Measurements from ENCODE around the gene RALGAPA2.

The RALGAPA2 gene

DNA sequence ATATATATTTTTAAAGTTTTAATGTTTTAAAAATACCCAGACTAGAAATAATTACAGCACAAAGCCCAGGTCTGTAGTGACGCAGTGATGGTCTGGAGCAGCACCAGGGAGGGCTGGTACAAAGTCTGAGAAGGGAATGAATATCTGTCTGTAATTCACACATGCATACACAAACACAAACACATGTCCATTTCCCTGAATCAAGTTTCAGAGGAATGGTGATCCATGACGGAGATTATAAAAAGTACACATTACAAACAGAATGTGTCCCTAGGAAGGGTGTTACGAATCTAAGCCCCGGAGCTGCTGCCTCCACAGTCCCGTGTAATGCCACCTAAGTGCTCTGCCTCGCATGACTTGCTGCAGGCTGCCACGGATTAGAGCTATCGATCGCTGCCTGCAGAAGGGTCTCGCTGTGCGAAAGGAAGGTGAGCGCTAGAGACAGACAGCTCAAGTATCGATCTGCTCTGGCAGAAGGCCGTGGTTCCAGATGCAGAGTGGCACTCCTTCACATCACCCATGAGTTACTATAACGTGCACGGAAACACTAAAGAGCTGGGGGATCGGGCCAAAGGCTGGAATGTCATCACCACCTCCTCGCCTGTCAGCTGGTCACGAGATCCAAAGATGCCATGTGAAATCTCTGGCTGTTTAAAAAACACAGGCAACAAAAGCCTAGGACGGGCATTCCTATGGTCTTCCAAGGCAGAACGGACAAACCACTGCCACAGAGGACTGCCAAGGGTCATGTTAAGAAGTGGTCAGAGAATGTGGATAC is 257.4 kb downstream of the RALGAPA2 start:
- no peak for DNase-seq

DNA sequence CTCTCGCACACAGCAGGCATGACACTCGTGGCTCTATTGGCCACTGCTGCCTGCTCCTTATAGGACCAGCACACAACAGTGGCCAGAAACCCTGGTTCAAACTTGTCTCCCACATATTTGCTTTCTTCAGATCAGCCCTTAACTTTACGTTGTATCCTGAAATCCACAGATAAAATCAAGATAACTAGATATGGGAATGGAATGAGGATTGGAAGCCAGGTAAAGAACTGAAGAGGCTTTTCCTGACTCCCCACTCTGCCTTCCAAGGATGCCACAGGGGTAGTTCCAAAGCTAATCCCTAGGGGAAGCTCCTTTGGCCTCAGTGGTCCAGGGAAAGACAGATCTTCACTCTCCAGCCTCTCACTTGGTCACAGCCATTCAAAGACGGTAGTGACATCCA is 258.1 kb downstream of the RALGAPA2 start:
- no peak for DNase-seq

DNA sequence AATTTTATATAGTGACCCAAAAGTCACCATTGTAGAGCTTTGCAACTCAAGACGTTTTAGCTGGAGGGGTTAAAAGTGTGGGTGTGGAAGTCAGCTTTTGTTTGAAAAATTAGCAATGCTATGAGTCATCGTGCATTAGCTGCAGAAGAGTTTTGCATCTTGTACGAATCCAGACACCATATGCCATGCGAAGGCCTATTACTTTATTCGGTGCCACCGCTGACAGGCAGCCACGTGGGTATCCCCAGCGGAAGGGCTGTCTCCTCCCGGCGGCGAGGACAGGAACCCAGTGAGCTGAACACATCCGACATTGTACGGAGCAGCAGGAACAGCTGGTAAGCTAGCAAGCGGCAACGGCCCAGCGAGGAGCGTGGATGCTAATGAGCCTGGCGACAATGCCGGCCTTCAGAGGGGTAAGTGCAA is 260.2 kb downstream of the RALGAPA2 start:
- peak; percentile 63 for DNase-seq

DNA sequence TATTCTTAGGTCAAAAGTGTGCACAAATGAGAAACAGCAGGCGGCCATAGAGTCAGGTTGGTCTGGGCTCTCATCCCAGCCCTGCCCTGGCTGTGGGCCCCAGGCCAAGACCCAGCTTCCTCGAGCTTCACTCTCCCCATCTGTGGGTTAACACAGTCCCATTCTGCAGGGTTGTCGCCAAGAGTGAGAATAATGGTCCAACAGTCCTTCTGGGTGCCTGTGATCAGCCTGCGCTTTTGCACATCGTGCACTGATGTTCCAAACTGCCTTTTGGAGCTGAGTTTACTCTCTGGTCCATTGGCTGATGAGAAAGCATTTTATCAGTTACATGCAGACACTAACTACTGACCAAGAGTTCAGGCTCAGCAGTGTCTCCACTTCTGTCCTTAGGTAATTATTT is 261.9 kb downstream of the RALGAPA2 start:
- DNase-seq, result peak; percentile 8

DNA sequence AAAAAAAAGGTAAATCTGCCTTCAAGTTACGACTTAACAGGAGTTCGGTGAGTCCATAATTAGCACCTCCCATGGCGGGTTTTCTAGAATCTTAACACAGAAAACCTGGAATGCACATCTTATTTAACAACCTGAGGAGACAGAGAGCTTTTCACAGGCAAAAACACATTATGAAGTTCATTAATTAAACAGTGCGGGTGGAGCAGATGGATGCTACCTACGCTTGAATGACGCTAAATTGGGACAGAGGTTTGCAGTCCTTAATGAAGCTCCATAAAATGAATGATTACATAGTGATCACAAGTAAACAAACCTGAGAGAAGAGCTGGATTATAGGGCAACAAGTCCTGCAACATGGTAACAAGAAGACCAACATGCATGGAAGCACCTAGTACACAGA is 263.6 kb downstream of the RALGAPA2 start:
- DNase-seq, result no peak

DNA sequence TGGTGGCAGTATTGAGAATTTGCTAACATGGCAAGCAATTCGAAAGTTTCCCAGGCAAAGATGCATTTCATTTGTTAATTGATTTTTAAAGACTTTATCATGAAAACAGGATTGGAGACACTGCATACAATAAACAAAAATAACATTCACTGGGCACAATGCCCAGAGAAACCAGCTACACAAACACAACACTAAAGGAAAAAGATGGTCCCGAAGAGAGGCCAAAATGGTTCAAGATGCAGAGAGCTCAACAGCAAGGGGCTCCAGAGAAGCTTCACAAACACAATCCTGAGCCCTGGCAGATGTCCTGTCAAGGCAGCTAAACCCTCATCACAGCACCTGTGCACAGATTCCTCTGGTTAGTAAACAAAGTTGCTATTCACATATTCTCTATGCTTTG is 265.2 kb downstream of the RALGAPA2 start:
- no peak for DNase-seq

DNA sequence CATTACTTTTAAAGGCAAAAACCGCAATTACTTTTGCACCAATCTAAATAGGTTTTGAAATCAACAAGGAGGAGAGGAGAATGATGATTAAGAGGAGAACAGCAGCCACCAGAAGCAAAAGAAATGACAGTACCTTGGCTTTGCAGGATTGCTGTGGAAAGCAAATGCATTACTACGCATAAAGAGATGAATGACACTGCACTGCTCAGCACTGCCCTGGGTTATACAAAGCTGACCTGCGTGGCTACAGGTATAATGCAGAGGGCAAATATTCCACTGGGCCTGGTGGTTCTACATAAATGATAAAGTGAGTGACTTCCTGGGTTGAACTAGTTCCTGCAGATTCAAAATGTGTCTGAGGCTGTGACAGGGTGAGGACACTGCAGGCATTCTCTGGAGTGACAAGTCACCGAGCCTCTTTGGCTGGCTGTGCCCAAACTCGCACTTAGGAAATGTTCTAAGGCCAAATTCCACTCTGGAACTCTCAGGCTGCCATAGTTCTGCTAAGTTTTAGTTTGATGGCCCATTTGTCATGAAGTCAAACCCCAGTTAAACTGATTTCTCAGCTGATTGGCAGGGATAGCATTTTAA is 265.9 kb downstream of the RALGAPA2 start:
- no peak for DNase-seq

DNA sequence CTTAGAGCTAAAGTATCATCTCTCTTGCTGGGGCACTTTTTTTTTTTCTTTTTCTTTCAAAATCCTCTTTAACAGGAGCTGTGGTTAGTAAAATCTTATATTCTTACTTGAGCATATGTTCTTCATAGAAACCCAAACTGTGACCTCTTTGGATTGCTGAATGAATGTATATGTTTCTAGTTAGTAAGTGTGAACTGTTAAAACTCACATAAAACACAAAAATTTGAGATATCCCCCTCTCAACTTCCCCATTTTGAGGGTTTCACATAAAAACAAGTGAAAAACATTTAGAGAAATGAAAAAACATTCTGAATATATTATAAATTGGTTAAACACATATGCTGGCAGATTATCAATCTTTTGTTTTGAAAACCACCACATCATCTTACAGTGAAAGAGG is 266.4 kb downstream of the RALGAPA2 start:
- no peak for DNase-seq

DNA sequence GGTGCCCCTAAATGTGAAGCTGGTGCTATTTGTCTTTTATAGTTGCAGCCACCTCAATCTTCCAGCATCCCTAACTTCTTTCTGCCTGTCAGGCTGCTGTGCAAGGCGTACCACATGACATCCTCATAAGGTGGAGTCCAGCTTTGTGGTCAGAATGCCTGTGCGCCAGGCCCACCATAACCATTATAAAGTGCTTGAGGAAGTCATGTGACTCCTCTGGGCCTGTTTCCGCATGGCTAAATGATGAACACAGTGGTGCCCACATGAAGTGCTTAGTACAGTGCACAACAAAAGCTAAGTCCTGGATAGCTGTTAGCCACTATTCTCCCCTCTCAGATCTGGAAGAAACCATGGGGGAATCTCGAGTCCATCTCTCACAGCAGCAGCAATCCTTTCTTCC is 268.9 kb downstream of the RALGAPA2 start:
- DNase-seq, result no peak

DNA sequence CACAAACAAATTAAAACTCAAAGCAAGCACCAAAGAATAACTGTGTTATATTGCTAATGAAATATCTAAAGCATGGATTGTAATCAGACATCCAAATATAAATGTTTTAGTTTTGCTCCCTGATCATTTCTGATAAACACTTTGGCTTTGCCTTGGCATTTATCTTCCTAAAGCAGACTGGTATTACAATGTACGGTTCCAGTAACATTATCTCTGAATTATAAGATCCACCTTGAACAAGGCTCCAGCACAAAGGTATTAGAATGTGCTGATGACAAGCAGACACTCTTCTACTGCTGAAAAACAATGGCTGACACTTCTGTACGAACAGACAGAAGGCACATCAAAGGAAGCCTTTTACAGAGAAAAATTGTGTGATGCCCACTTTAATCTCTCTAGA is 270.0 kb downstream of the RALGAPA2 start:
- no peak for DNase-seq

DNA sequence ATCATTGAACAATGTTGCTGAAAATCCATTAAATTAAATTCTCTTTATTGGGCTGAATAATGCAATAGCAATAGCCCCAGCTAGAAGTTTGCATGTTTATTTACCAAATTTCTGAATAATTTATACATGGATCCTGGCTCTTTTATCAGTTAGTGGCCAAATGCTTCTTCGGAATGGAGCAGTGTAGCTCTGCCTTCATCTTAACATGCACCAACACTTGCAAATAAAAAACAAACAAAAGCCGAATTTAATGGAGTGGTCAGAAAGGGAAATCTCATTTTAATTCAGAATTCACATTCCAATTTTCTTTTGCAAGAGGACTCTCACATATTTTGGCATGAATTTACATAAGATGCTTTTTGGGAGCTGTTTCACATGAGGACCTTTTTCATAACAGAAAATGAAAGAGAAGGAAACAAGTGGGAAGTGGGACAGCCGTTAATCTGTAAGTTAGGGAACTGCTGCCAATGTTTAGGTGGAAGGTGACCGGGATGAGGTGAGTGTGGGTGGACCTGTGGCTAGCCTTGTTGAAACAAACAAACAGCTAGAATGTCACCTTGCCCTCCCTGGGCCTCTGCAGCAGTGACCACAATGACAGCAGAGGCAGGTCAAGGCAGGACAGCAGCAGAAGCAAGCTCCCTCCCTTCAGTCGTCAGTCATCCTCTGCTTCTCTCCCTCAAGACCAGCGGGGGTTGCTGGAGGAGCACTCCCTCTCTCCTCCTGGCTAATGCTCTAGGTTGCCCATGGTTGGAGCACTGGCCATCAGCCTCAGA is 271.4 kb downstream of the RALGAPA2 start:
- no peak for DNase-seq

DNA sequence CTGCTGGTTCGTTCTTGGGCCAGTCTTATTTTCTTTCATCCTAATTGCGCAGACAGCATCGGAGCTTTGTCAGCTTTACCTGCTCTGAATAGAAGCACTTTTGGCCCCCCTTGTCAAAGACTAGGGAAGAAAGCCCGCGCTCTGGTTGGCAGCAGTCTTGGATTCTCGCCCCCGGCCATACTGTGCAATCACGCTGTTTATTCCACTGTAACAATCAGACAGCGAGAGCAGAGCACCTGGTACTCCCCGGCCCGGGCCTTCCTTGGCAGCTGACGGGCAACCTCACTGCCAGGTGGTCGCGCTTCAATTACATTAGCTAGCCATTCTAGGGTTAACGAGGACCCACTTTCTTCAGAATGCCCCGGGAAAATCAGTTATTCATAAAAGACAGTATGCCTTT is 272.0 kb downstream of the RALGAPA2 start:
- DNase-seq, result no peak

DNA sequence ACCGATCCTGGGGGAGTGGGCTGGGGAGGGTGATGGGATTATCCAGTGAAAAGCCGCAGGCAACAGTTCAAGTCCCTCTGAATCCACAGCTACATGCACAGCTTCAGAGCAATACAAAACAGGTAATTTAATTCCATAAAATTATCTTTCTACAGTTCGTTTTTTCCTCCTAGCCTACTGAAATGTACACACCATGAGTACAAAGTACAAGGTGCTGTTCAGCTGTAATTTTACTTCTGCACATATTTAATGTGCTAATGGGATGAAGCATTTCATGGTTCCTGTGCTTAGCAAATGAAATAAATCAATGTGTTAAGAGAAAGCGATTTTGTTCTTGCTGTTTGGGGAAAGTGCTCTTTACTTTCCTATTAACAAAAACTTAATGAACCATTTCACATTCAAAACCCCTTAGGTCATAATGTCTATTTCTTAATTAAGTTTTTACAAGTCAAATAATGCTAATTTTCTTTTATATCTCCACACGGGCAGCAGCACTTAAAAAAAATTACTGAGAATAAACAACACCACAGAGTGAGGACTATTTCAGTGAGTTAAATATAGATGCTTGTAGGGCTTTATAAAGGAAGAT is 272.7 kb downstream of the RALGAPA2 start:
- no peak for DNase-seq

DNA sequence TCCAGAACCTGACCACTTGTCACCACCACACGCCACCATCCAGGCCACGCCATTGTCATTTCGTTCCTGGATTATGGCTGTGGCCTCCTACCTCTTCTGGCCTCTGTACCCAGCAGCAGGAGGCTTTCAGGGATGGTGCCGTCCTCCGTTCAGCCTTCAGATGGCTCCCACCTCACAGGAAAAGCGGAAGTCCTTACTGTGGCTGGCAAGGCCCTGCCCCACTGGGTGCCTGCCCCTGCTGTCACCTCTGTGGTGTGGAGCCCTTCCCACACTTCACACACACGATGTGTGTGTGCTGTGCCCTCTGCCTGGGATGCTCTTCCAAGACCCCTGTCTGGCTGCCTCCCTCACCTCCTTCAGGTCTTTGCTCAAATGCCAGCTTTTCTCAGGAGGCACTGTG is 275.1 kb downstream of the RALGAPA2 start:
- no peak for DNase-seq

DNA sequence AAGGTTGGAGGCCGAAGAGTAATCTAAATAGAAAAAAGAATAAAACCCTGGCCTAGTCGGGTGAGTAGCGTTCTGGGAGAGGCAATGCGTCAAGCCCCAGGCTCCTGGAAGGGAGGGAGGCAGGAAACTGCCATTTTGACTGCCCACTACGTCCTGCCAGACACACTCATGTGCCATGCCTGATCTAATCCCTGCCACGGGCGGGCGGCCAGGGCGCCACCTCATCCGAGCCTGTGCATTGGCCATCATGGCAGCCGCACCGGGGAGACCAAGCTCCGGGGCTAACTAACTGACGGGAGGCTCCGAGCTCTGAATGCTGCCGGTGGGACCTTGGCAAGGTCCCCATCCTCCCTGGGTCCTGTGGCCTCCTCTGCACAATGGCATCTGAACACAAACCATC is 275.8 kb downstream of the RALGAPA2 start:
- no peak for DNase-seq

DNA sequence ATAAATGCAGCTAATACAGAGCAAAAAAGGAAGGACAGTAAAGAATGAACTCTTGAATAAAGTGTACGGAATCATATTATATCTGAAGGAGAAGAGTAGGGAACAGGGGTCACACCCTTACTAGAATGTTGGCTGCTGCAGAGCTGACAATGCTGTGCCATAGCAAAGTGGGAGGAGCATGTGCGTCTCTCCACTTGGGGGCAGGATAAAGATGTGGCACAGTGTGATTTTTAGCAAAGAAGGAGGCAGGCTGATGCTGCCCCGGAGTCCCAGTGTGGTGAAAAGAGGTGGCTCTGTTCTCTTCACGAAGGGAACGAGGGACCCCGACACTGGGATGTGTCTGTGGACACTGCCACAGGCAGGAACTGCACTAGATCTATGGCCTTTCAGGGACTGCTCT is 277.0 kb downstream of the RALGAPA2 start:
- no peak for DNase-seq

DNA sequence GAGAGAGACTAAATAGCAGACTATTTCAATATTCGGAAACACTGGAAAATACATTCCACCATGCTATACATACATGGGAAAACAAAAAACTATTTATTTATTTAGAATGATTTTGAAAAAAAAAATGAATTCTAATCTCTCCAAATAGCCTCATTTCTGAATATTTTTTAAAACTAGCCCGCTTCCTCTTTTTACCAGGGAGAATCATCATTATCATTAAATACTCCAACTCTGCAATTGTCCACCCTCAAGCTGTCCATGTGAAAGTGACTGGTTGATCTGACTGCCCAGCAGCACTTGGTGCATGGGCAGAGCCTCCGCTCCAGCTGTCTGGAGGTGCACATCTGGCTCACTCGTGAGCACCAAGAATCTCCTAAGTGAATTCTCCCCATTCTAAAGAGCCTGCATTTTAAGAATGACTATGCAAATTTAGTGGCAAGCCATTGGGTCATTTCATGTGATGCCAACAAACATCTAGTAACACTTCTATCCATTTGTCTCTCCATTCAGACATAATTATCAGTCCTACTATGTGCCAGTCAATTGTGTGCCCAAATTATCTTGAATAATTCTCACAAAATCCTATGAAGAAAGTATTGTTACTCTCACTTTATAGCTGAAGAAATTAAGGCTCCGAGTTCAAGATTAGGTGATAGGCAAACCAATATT is 279.7 kb downstream of the RALGAPA2 start:
- DNase-seq, result no peak

DNA sequence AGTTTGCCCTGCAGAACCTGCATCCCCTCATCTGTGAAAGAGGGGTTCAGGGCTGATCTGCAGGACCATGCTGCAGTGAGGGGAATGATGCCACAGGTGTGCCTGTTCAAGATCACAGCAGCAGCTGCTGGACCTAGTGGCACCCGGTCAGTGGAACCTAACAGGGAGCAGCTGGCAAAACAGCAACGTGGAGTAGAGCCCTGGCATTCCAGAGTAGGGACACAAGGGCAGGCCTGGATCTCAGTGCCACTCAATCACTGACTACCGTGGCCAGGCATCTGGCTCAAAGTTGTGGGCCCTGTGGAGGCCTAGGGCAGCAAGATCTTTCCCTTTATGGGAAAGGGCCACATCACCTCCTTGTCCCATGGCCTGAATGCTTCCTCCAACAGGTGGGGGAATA is 282.4 kb downstream of the RALGAPA2 start:
- DNase-seq, result no peak

DNA sequence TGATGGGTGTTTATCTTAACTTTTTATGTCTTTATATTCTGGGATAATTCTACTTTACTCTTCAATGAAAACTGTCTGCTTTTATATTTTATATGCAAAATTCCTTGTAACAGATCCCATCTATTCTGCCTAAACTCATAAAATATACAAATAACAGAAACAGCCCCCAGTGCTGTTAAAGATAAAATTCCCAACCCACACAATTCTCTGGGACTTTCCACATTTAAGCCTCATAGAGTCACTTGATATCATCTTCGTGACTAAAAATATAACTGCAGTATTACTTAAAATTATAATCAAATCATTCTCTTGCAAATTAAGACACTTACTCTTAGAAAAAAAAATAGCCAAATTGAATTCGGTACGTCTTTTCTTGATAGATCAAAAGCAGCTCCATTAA is 284.4 kb downstream of the RALGAPA2 start:
- no peak for DNase-seq

DNA sequence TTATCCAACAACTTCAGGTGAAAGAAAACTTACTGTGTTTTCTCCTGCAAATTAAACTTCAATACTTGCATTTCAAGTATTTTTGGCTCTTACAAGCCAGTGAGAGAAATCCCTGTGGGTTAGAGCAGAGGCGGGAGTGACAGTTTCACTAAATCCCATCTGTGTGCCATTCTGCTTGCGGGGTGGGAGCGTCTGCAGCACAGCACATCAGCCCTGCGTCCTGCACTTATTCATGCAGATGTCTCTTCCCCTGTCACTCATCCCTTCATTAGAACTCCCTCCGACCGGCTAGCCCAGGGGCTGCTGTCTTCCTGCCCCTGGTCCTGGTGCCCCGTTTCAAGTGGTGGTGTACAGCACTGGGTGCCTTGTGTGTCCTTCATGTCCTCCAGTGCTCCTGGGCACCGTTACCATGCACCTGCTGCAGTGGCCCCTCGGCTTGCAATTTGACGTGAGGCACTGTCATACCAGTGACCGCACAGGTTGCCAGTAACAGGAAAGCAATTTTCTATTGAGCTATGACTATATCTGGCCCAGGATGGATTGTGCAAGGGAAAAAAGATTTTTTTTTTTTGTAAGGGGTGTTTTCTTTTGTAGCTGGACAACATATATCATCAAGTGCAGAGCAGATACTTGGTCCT is 285.1 kb downstream of the RALGAPA2 start:
- DNase-seq, result no peak

DNA sequence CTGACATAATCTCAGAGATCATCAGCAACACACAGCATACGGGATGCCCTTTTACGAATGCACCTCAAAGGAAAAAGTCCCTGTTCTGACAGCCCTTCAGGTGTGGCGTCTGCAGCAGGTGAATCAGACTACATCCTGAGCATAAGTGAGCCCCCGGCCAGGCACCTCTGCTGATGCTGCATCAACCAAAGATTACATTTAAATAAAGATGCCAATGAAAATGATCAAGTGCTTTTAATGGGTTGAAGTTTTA is 285.9 kb downstream of the RALGAPA2 start:
- DNase-seq, result no peak

DNA sequence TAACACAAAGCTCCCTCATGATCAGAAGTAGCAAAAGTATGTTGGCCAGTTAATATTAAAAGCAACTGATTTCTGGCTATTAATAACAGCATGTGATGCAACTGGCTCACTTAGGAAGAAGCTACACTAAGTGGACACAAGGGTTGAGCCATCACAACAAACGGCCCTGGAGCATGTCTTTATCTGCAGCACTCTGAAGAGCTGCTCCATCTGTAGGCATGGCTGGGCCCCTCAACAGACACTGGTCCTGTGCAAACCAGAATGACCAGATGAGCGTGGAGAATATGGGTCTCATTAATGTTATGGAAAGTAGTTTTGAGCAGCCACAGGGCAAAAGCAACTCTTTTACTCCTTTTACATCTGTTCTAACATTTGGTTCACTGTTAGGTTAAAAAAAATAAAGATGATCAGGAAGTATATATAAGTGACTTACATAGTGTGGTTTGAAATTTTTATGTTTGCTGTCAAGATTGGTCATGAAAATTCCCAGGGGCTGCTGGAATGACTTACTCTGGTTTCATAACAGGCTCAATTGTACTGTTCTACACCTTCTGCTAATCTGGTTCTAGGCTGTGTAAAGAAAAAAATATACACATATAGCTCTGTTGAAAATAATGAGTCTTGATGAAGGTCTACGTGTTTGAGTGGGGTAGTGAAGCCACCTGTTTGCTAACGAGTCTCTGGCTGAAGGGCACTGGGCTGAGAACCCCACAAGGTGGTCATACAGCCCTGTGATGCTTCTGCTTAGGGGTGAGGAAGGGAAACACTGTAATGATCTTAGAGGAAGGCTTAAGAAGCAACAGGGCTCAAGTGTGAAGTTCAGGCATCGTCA is 286.4 kb downstream of the RALGAPA2 start:
- DNase-seq, result no peak
